ENCODE data around the gene STXBP1.

Gene STXBP1

GRCh38 chr9:127586537-127586936 is 25.5 kb upstream of the STXBP1 start:
- CTCF ChIA-PET, result interaction anchor here (0.7 to 4.1 kb wide), 16 partner anchors 9 to 284 kb away, joined by 3 to 19 read pairs (median 3); partner anchors contain the start of gene TOR2A
- POLR2A ChIA-PET, result no interaction called here
- TF ChIP-seq CTCF (IDR thresholded peaks at IDR 0.05; ENCODE audit: control extremely low read depth, extremely low read depth, low read depth, missing control alignments), result peak; percentile 90
- peak; percentile 78 for DNase-seq (ENCODE audit: extremely low spot score)

- POLR2A ChIA-PET, result no interaction called here
- DNase-seq (ENCODE audit: extremely low spot score), result no peak
- CTCF ChIA-PET, result interaction anchor here (1.2 to 4.1 kb wide), 6 partner anchors 16 to 334 kb away, joined by 3 to 25 read pairs (median 10); partner anchors contain the start of gene TOR2A
- no peak for TF ChIP-seq CTCF (IDR thresholded peaks at IDR 0.05; ENCODE audit: control extremely low read depth, extremely low read depth, low read depth, missing control alignments)
Observed at GRCh38 chr9:127587966-127588365, 24.1 kb upstream of the STXBP1 start.

GRCh38 chr9:127588740-127589506 is 23.2 kb upstream of the STXBP1 start:
- ChIA-PET POLR2A (no interaction called here), CTCF (interaction anchor here (0.6 to 4.1 kb wide), 10 partner anchors 13 to 333 kb away, joined by 3 to 25 read pairs (median 4); partner anchors contain the start of gene TOR2A)
- no peak for TF ChIP-seq CTCF (IDR thresholded peaks at IDR 0.05; ENCODE audit: control extremely low read depth, extremely low read depth, low read depth, missing control alignments)
- no peak for DNase-seq (ENCODE audit: extremely low spot score)

GRCh38 chr9:127589955-127590370 is 22.1 kb upstream of the STXBP1 start:
- ChIA-PET CTCF (interaction anchor here (0.7 to 4.1 kb wide), 13 partner anchors 9 to 391 kb away, joined by 3 to 25 read pairs (median 4); partner anchors contain the start of gene TOR2A), POLR2A (no interaction called here)
- DNase-seq (ENCODE audit: extremely low spot score), result peak; percentile 59
- TF ChIP-seq CTCF (IDR thresholded peaks at IDR 0.05; ENCODE audit: control extremely low read depth, extremely low read depth, low read depth, missing control alignments), result peak; percentile 85

- no peak for DNase-seq (ENCODE audit: extremely low spot score)
- TF ChIP-seq CTCF (IDR thresholded peaks at IDR 0.05; ENCODE audit: control extremely low read depth, extremely low read depth, low read depth, missing control alignments), result no peak
- CTCF ChIA-PET, result interaction anchor here (1.7 to 2.2 kb wide), 2 partner anchors 10 to 139 kb away, joined by 5 to 7 read pairs; partner anchors contain the start of gene TOR2A
- POLR2A ChIA-PET, result no interaction called here
Observed at GRCh38 chr9:127595611-127596010, 16.5 kb upstream of the STXBP1 start.

- CTCF ChIA-PET, result interaction anchor here (0.8 to 1.4 kb wide), 5 partner anchors 9 to 136 kb away, joined by 3 to 4 read pairs (median 3); partner anchors contain the start of gene TOR2A
- DNase-seq (ENCODE audit: extremely low spot score), result no peak
- no peak for TF ChIP-seq CTCF (IDR thresholded peaks at IDR 0.05; ENCODE audit: control extremely low read depth, extremely low read depth, low read depth, missing control alignments)
- POLR2A ChIA-PET, result no interaction called here
Observed at GRCh38 chr9:127598839-127599549, 13.1 kb upstream of the STXBP1 start.

Data from GM10248 (cell line).